CD14-positive monocyte (primary cell): ENCODE data around the gene VWA7. TPM values are rescaled to one million over a fixed set of nuclear protein-coding genes. Genes with fewer than 3 reads are reported as not detected.

Source experiments
- DNase-seq, 3 donors: peaks; one replicate each; pipeline ENCODE4 v3.0.0-alpha.2; 2011 to 2022
- H2AFZ ChIP-seq: 2 replicates; pipeline ENCODE4 v1.6.0; 2012; ENCODE audit warnings: mild to moderate bottlenecking, low read depth, low read length, inconsistent platforms; ENCODE audit not compliant: insufficient read depth, poor library complexity, severe bottlenecking
- H3K27ac ChIP-seq, 2 donors: 1 replicate in 1 of 2; 2 replicates in 1 of 2; pipeline ENCODE4 v1.5.1; 2012 to 2013; ENCODE audit warnings: low read length in 2 of 2, control low read depth in 1 of 2, inconsistent platforms in 1 of 2, low read depth in 1 of 2, mild to moderate bottlenecking in 1 of 2
- H3K27me3 ChIP-seq, 2 donors: one replicate each; pipeline versions ENCODE4 v1.6.0 to v1.6.1; 2011 to 2013; ENCODE audit warnings: low read length in 2 of 2; ENCODE audit not compliant: control insufficient read depth in 2 of 2, insufficient read depth in 2 of 2
- H3K36me3 ChIP-seq, 2 donors: replicated peaks in 1 of 2; 1 replicate in 1 of 2; 2 replicates in 1 of 2; pipeline versions ENCODE4 v1.5.1 to v1.6.1; 2012 to 2013; ENCODE audit warnings: low read length in 2 of 2, control low read depth in 1 of 2, inconsistent platforms in 1 of 2, mild to moderate bottlenecking in 1 of 2; ENCODE audit not compliant: insufficient read depth in 2 of 2, control insufficient read depth in 1 of 2
- H3K4me1 ChIP-seq, 2 donors: 1 replicate in 1 of 2; 2 replicates in 1 of 2; pipeline versions ENCODE4 v1.5.1 to v1.6.1; 2012 to 2013; ENCODE audit warnings: low read length in 2 of 2, control low read depth in 1 of 2, inconsistent platforms in 1 of 2, mild to moderate bottlenecking in 1 of 2, moderate library complexity in 1 of 2; ENCODE audit not compliant: insufficient read depth in 2 of 2, control insufficient read depth in 1 of 2
- H3K4me2 ChIP-seq: replicated peaks from 2 replicates; pipeline ENCODE3; 2012; ENCODE audit warnings: low read length, moderate library complexity, mild to moderate bottlenecking; ENCODE audit not compliant: poor library complexity, severe bottlenecking; ENCODE audit errors: extremely low read depth
- H3K4me3 ChIP-seq, 3 experiments: fragments of 200-600 bp in 1 of 3; sonication (generic) in 1 of 3; replicated peaks in 1 of 3; 1 replicate in 2 of 3; 2 replicates in 1 of 3; pipeline ENCODE4 v1.5.1; 2011 to 2013; ENCODE audit warnings: low read length in 3 of 3, mild to moderate bottlenecking in 3 of 3, control low read depth in 2 of 3, low read depth in 2 of 3, inconsistent platforms in 1 of 3, moderate library complexity in 1 of 3
- H3K79me2 ChIP-seq: 2 replicates; pipeline ENCODE4 v1.6.0; 2012; ENCODE audit warnings: mild to moderate bottlenecking, control low read depth, inconsistent platforms, low read length, moderate library complexity; ENCODE audit not compliant: insufficient read depth
- H3K9ac ChIP-seq: 2 replicates; pipeline ENCODE4 v1.6.0; 2017; ENCODE audit warnings: low read length, mild to moderate bottlenecking; ENCODE audit not compliant: insufficient read depth, poor library complexity, severe bottlenecking
- H3K9me3 ChIP-seq, 2 donors: replicated peaks in 1 of 2; 1 replicate in 1 of 2; 2 replicates in 1 of 2; pipeline versions ENCODE4 v1.5.1 to v1.6.1; 2012 to 2013; ENCODE audit warnings: low read length in 2 of 2, control low read depth in 1 of 2; ENCODE audit not compliant: control insufficient read depth in 1 of 2, insufficient read depth in 1 of 2
- H4K20me1 ChIP-seq: 2 replicates; pipeline ENCODE4 v1.6.0; 2012; ENCODE audit warnings: mild to moderate bottlenecking, low read length, control low read depth, moderate library complexity; ENCODE audit not compliant: insufficient read depth
- H3K27ac Mint-ChIP-seq, 7 donors: one replicate each; pipeline ENCODE4 v1.8.0; 2020; ENCODE audit warnings: mild to moderate bottlenecking in 7 of 7, mixed read lengths in 7 of 7, moderate library complexity in 6 of 7, inconsistent platforms in 2 of 7
- H3K27me3 Mint-ChIP-seq, 3 donors: one replicate each; pipeline ENCODE4 v1.8.0; 2021 to 2022; ENCODE audit warnings: low read depth in 3 of 3, mild to moderate bottlenecking in 3 of 3, mixed read lengths in 3 of 3, moderate library complexity in 3 of 3, inconsistent platforms in 1 of 3
- H3K36me3 Mint-ChIP-seq, 2 donors: one replicate each; pipeline ENCODE4 v1.8.0; 2020; ENCODE audit warnings: mixed read lengths in 2 of 2, inconsistent platforms in 1 of 2, mild to moderate bottlenecking in 1 of 2
- H3K4me1 Mint-ChIP-seq: one replicate; pipeline ENCODE4 v1.8.0; 2020; ENCODE audit warnings: mild to moderate bottlenecking, mixed read lengths
- H3K4me3 Mint-ChIP-seq, 2 donors: one replicate each; pipeline ENCODE4 v1.8.0; 2020; ENCODE audit warnings: mild to moderate bottlenecking in 2 of 2, mixed read lengths in 2 of 2, moderate library complexity in 1 of 2
- H3K9me3 Mint-ChIP-seq, 7 donors: one replicate each; pipeline ENCODE4 v1.8.0; 2020 to 2022; ENCODE audit warnings: mixed read lengths in 7 of 7, mild to moderate bottlenecking in 6 of 7, moderate library complexity in 6 of 7, inconsistent platforms in 2 of 7
- CTCF ChIP-seq: fragments of 200-600 bp; IDR thresholded peaks from one replicate; pipeline ENCODE4 v1.8.0; 2022; ENCODE audit warnings: antibody characterized with exemption, mild to moderate bottlenecking
- WGBS: methylation state at CpG from one replicate; pipeline ENCODE4 v1.1.5; 2013; ENCODE audit warnings: missing lambda C conversion rate; ENCODE audit not compliant: insufficient coverage; 5-methylcytosine and 5-hydroxymethylcytosine counted together
- intact Hi-C, 2 donors: fragments of 100-400 bp; cut with micrococcal nuclease; formaldehyde crosslinking; loops; one replicate each; pipeline versions ENCODE4 v1.15.0 to v1.15.1; 2023
- polyA plus RNA-seq, 3 donors: library from polyadenylated mRNA; depleted of rRNA in 1 of 3; unstranded in 2 of 3; stranded (reverse) in 1 of 3; fragments of 300-500 nt in 2 of 3; fragments of >200 nt in 1 of 3; fragmentation: Illumina TruSeq in 2 of 3; gene quantifications; 1 replicate in 2 of 3; 2 replicates in 1 of 3; pipeline ENCODE4 v1.2.3, GENCODE V29; 2012 to 2021

Gene VWA7
- polyA plus RNA-seq, 3 donors: 0.57 TPM; not detected in 2

- H3K27me3 ChIP-seq: no peaks in the 10 kb centered on the region
- no peaks in the 10 kb centered on the region for H3K9me3 ChIP-seq
- H4K20me1 ChIP-seq: no peaks in the 10 kb centered on the region
- Mint-ChIP-seq H3K4me3 (no peak overlapping the region), H3K36me3 (peaks cover 60 to 88% of the 10 kb centered on the region in 2 donors), H3K27me3 (peaks cover 0 to 3% (median 2%) of the 10 kb centered on the region in 3 donors), H3K27ac (peak overlapping the region in 3 of 7 donors; percentile 34 to 58 (median 38)), H3K9me3 (no peaks in the 10 kb centered on the region), H3K4me1 (peaks cover 13% of the 10 kb centered on the region)
- no peak overlapping the region for H3K4me3 ChIP-seq
- no peaks in the 10 kb centered on the region for H3K79me2 ChIP-seq
- no peak overlapping the region for H3K4me2 ChIP-seq
- H3K9ac ChIP-seq: no peak overlapping the region
- intact Hi-C loops: no loop called here
- no peak for DNase-seq
- 93% methylated on average over 20 of the region's 23 CpGs for WGBS
- H2AFZ ChIP-seq: no peak overlapping the region
- TF ChIP-seq CTCF: no peak
- H3K27ac ChIP-seq: no peak overlapping the region
- peaks cover 12 to 14% of the 10 kb centered on the region in 2 donors for H3K4me1 ChIP-seq
- peaks cover 70 to 86% of the 10 kb centered on the region in 2 donors for H3K36me3 ChIP-seq
These were observed 4.4 kb upstream of the VWA7 start for GRCh38 chr6:31781244-31782125.

GRCh38 chr6:31780507-31781243 lies 3.5 kb upstream of the VWA7 start:
- Histone ChIP-seq H3K27ac (no peak overlapping the region), H3K4me3 (no peak overlapping the region), H3K79me2 (no peaks in the 10 kb centered on the region), H3K9ac (no peak overlapping the region), H3K27me3 (no peaks in the 10 kb centered on the region), H2AFZ (no peak overlapping the region), H3K9me3 (no peaks in the 10 kb centered on the region), H3K36me3 (peaks cover 70 to 78% of the 10 kb centered on the region in 2 donors), H3K4me1 (peaks cover 13 to 15% of the 10 kb centered on the region in 2 donors), H3K4me2 (no peak overlapping the region), H4K20me1 (no peaks in the 10 kb centered on the region)
- TF ChIP-seq CTCF: no peak
- peaks cover 15% of the 10 kb centered on the region for H3K4me1 Mint-ChIP-seq
- peak overlapping the region in 2 of 7 donors; percentile 34 to 62 for H3K27ac Mint-ChIP-seq
- 92% methylated on average over 13 of the region's 20 CpGs for WGBS
- peaks cover 57 to 81% of the 10 kb centered on the region in 2 donors for H3K36me3 Mint-ChIP-seq
- intact Hi-C loops: no loop called here
- no peak overlapping the region for H3K4me3 Mint-ChIP-seq
- DNase-seq: no peak
- H3K9me3 Mint-ChIP-seq: no peaks in the 10 kb centered on the region
- H3K27me3 Mint-ChIP-seq: peaks cover 2 to 3% (median 2%) of the 10 kb centered on the region in 3 donors
